K562 (cell line): Measurements from ENCODE around the gene LIN28A. TPM values are rescaled to one million over a fixed set of nuclear protein-coding genes. Genes with fewer than 3 reads are reported as not detected.
A peak's percentile ranks its signal among the peaks of the same experiment; 100 is the strongest.

Source experiments
- ATAC-seq: fragments of 200-7000 bp; cut with Tn5 transposase; 3 replicates; pipeline ENCODE4 v1.9.1; 2020; ENCODE audit warnings: moderate library complexity
- BruUV-seq: library from RNA; stranded (reverse); fragments of 400-500 nt; replicated peaks from 2 replicates; lab custom pipeline; 2021; lab: Mats Ljungman, UMichigan
- CTCF ChIA-PET: fragments of 300-600 bp; formaldehyde crosslinking; extraction: SDS; loops from one replicate; lab custom pipeline; 2021; ENCODE audit warnings: low intra/inter-chr PET ratio; lab: Yijun Ruan, JAX
- POLR2A ChIA-PET: fragments of 300-600, 350-650 bp; sonication (Branson Sonifier 250); formaldehyde crosslinking; extraction: SDS; loops from one replicate; lab custom pipeline; 2021; ENCODE audit warnings: antibody characterized with exemption, inconsistent platforms; lab: Yijun Ruan, JAX
- DNase-seq, 4 experiments: peaks; one replicate each; pipeline versions ENCODE4 v3.0.0 to v3.0.0-alpha.2; 2011 to 2018; ENCODE audit warnings: low spot score in 3 of 4, mixed read lengths in 3 of 4; ENCODE audit errors: extremely low read depth in 1 of 4
- FAIRE-seq: peaks from 2 replicates; lab custom pipeline; 2011; peaks lifted over from hg19 to GRCh38; lab: Jason Lieb, UNC
- H2AFZ ChIP-seq: 2 replicates; pipeline ENCODE4 v1.6.0; 2011; ENCODE audit warnings: low read depth, low read length, control low read depth, inconsistent platforms
- H3K27ac ChIP-seq: fragments of 200-600 bp; 3 replicates; pipeline ENCODE4 v1.8.0; 2011; ENCODE audit warnings: low read depth, mild to moderate bottlenecking, control low read depth, inconsistent platforms, low read length, moderate library complexity, mixed read lengths; ENCODE audit errors: extremely low read depth
- H3K27me3 ChIP-seq, 2 experiments: fragments of 300-600 bp in 1 of 2; 2 replicates in 1 of 2; 3 replicates in 1 of 2; pipeline versions ENCODE4 v1.6.0 to v1.8.0; 2011; ENCODE audit warnings: inconsistent platforms in 2 of 2, low read length in 2 of 2, mild to moderate bottlenecking in 1 of 2, mixed read lengths in 1 of 2, moderate library complexity in 1 of 2; ENCODE audit not compliant: control insufficient read depth in 2 of 2, insufficient read depth in 2 of 2
- H3K36me3 ChIP-seq: fragments of 300-600 bp; 3 replicates; pipeline ENCODE4 v1.8.0; 2011; ENCODE audit warnings: mild to moderate bottlenecking, low read length, inconsistent platforms; ENCODE audit not compliant: control insufficient read depth, insufficient read depth
- H3K4me1 ChIP-seq, 2 experiments: fragments of 200-600 bp in 1 of 2; replicated peaks in 1 of 2; 2 replicates in 1 of 2; 3 replicates in 1 of 2; pipeline versions ENCODE4 v1.5.1 to v1.8.0; 2011; ENCODE audit warnings: inconsistent platforms in 2 of 2, low read length in 2 of 2, mild to moderate bottlenecking in 1 of 2, mixed read lengths in 1 of 2, moderate library complexity in 1 of 2; ENCODE audit not compliant: control insufficient read depth in 2 of 2, insufficient read depth in 2 of 2
- H3K4me2 ChIP-seq: 2 replicates; pipeline ENCODE4 v1.6.1; 2011; ENCODE audit warnings: low read length, control low read depth, inconsistent platforms, mixed read lengths; ENCODE audit not compliant: insufficient read depth
- H3K4me3 ChIP-seq: fragments of 200-600 bp; sonication (generic), shearing (Covaris generic); 2 replicates; pipeline ENCODE4 v1.5.1; 2016; ENCODE audit warnings: control low read depth, inconsistent platforms
- H3K79me2 ChIP-seq: fragments of 200-600 bp; 3 replicates; pipeline ENCODE4 v1.8.0; 2011; ENCODE audit warnings: low read length, inconsistent platforms; ENCODE audit not compliant: control insufficient read depth, insufficient read depth
- H3K9ac ChIP-seq, 2 experiments: 2 replicates each; pipeline versions ENCODE4 v1.6.0 to v1.6.1; 2011; ENCODE audit warnings: low read depth in 2 of 2, low read length in 2 of 2, control low read depth in 1 of 2, inconsistent platforms in 1 of 2, mild to moderate bottlenecking in 1 of 2, mixed read lengths in 1 of 2; ENCODE audit not compliant: insufficient read depth in 1 of 2
- H3K9me1 ChIP-seq: one replicate; pipeline ENCODE4 v1.6.0; 2011; ENCODE audit warnings: inconsistent platforms, mild to moderate bottlenecking, low read length, moderate library complexity; ENCODE audit not compliant: control insufficient read depth, insufficient read depth
- H3K9me3 ChIP-seq: replicated peaks from 2 replicates; pipeline ENCODE4 v1.5.1; 2011; ENCODE audit warnings: low read depth, low read length, inconsistent platforms; ENCODE audit not compliant: control insufficient read depth, insufficient read depth
- H4K20me1 ChIP-seq: replicated peaks from 2 replicates; pipeline ENCODE4 v1.6.1; 2011; ENCODE audit warnings: low read length, inconsistent platforms, mixed read lengths; ENCODE audit not compliant: control insufficient read depth, insufficient read depth
- CREB3 ChIP-seq: fragments of 450-650 bp; conservative IDR thresholded peaks from 2 replicates; pipeline ENCODE4 v1.6.1; 2016; ENCODE audit warnings: missing genetic modification characterization, low read depth, mild to moderate bottlenecking, missing compliant biosample characterization, moderate library complexity
- DEAF1 ChIP-seq: fragments of 450-650 bp; formaldehyde crosslinking; IDR thresholded peaks from 2 replicates; pipeline ENCODE4 v1.4.0; 2020; ENCODE audit warnings: mild to moderate bottlenecking, moderate library complexity
- ETS1 ChIP-seq: conservative IDR thresholded peaks from 2 replicates; pipeline ENCODE4 v1.6.1; 2011; ENCODE audit warnings: low read depth, mild to moderate bottlenecking, low read length; ENCODE audit not compliant: control insufficient read depth
- FOXA3 ChIP-seq, 2 experiments: fragments of 450-650 bp in 1 of 2; sonication (generic) in 1 of 2; formaldehyde crosslinking; IDR thresholded peaks in 1 of 2; conservative IDR thresholded peaks in 1 of 2; 2 replicates each; pipeline versions ENCODE4 v1.4.0 to v1.8.0; 2020 to 2022; ENCODE audit warnings: mild to moderate bottlenecking in 2 of 2, missing genetic modification reagents in 1 of 2
- NR3C1 ChIP-seq: sonication (generic); formaldehyde crosslinking; IDR thresholded peaks from 2 replicates; pipeline ENCODE4 v1.8.1; 2022; ENCODE audit warnings: missing genetic modification reagents
- ZNF436 ChIP-seq: fragments of 250-450, 450-650 bp; sonication (Bioruptor Pico); formaldehyde crosslinking; IDR thresholded peaks from 2 replicates; pipeline ENCODE4 v1.7.0; 2020; ENCODE audit warnings: mild to moderate bottlenecking
- WGBS: fragments of 100-300 bp; shearing (Covaris generic); methylation state at CpG from one replicate; pipeline ENCODE4 v1.1.6; 2016; ENCODE audit warnings: low coverage, mixed read lengths; ENCODE audit not compliant: insufficient coverage; ENCODE audit errors: missing lambda C conversion rate; 5-methylcytosine and 5-hydroxymethylcytosine counted together
- in situ Hi-C: fragments of 300-500 bp; cut with MboI; formaldehyde crosslinking; loops from 4 replicates; pipeline ENCODE4 v1.15.0; 2018; ENCODE audit warnings: inconsistent platforms, mixed read lengths
- intact Hi-C: fragments of 100-400 bp; cut with micrococcal nuclease; formaldehyde crosslinking; loops from 2 replicates; pipeline ENCODE4 v1.14.2; 2022
- polyA plus RNA-seq, 8 experiments: library from polyadenylated mRNA; depleted of rRNA in 4 of 8; stranded (reverse) in 5 of 8; unstranded in 3 of 8; fragments of >200 nt; fragmentation: Nextera tagmentation in 2 of 8; fragmentation: Illumina TruSeq in 1 of 8; extraction: Ambion mirVana in 2 of 8; extraction: Trizol in 1 of 8; gene quantifications; 2 replicates each; pipeline versions ENCODE4 v1.2.1 to v1.2.3, GENCODE V29; 2011 to 2014; ENCODE audit warnings: inconsistent platforms in 1 of 8, missing spikeins in 1 of 8
- total RNA-seq, 7 experiments: library from RNA; depleted of rRNA in 6 of 7; stranded (reverse); fragments of >200 nt in 6 of 7; fragmentation: Illumina TruSeq in 2 of 7; extraction: Trizol in 2 of 7; gene quantifications; 2 replicates each; pipeline versions ENCODE4 v1.2.1 to v1.2.3, GENCODE V29; 2011 to 2021; ENCODE audit warnings: low replicate concordance in 1 of 7
- TF ChIP-seq, protein P1 (sequence below), 2 experiments: fragments of 450-650 bp; IDR thresholded peaks; 2 replicates each; pipeline ENCODE4 v1.6.1; 2016; ENCODE audit warnings: mild to moderate bottlenecking in 2 of 2, borderline replicate concordance in 1 of 2, low read depth in 1 of 2, moderate library complexity in 1 of 2

Gene LIN28A
- total and polyA plus RNA-seq, 9 of the 15 experiments (the other 6 are each of a cell fraction or from before 2014, with no cell fraction given), result 0.80 to 5.4 (median 3.9) TPM

- POLR2A ChIA-PET, result interaction anchor here (0.6 to 1.5 kb wide), 3 partner anchors 13 to 568 kb away, joined by 3 to 5 read pairs (median 3); no protein-coding TSS in a partner anchor
- BruUV-seq, result no TSS peak
- WGBS, result 77% methylated on average over 6 of the region's 6 CpGs
- Histone ChIP-seq H4K20me1 (no peaks in the 10 kb centered on the region), H3K4me3 (no peak overlapping the region), H3K27ac (peak overlapping the region; percentile 31; the same call in 1 of the 3 replicates), H3K79me2 (no peaks in the 10 kb centered on the region), H3K4me1 (peaks cover 25 to 41% of the 10 kb centered on the region in 2 experiments), H3K9me1 (no peaks in the 10 kb centered on the region), H3K9ac (peak overlapping the region in 1 of 2 experiments; percentile 1; a peak in 1 of 4 replicates), H3K36me3 (no peaks in the 10 kb centered on the region), H3K4me2 (no peak overlapping the region), H3K27me3 (no peaks in the 10 kb centered on the region), H2AFZ (peak overlapping the region; percentile 86), H3K9me3 (peaks cover 4% of the 10 kb centered on the region; the same call in 1 of the 2 replicates)
- FAIRE-seq (no peak), ATAC-seq (no peak), DNase-seq (no peak)
- in situ Hi-C loops (no loop called here), intact Hi-C loops (no loop called here)
- CTCF ChIA-PET, result no interaction called here
- TF ChIP-seq, protein P1, sequence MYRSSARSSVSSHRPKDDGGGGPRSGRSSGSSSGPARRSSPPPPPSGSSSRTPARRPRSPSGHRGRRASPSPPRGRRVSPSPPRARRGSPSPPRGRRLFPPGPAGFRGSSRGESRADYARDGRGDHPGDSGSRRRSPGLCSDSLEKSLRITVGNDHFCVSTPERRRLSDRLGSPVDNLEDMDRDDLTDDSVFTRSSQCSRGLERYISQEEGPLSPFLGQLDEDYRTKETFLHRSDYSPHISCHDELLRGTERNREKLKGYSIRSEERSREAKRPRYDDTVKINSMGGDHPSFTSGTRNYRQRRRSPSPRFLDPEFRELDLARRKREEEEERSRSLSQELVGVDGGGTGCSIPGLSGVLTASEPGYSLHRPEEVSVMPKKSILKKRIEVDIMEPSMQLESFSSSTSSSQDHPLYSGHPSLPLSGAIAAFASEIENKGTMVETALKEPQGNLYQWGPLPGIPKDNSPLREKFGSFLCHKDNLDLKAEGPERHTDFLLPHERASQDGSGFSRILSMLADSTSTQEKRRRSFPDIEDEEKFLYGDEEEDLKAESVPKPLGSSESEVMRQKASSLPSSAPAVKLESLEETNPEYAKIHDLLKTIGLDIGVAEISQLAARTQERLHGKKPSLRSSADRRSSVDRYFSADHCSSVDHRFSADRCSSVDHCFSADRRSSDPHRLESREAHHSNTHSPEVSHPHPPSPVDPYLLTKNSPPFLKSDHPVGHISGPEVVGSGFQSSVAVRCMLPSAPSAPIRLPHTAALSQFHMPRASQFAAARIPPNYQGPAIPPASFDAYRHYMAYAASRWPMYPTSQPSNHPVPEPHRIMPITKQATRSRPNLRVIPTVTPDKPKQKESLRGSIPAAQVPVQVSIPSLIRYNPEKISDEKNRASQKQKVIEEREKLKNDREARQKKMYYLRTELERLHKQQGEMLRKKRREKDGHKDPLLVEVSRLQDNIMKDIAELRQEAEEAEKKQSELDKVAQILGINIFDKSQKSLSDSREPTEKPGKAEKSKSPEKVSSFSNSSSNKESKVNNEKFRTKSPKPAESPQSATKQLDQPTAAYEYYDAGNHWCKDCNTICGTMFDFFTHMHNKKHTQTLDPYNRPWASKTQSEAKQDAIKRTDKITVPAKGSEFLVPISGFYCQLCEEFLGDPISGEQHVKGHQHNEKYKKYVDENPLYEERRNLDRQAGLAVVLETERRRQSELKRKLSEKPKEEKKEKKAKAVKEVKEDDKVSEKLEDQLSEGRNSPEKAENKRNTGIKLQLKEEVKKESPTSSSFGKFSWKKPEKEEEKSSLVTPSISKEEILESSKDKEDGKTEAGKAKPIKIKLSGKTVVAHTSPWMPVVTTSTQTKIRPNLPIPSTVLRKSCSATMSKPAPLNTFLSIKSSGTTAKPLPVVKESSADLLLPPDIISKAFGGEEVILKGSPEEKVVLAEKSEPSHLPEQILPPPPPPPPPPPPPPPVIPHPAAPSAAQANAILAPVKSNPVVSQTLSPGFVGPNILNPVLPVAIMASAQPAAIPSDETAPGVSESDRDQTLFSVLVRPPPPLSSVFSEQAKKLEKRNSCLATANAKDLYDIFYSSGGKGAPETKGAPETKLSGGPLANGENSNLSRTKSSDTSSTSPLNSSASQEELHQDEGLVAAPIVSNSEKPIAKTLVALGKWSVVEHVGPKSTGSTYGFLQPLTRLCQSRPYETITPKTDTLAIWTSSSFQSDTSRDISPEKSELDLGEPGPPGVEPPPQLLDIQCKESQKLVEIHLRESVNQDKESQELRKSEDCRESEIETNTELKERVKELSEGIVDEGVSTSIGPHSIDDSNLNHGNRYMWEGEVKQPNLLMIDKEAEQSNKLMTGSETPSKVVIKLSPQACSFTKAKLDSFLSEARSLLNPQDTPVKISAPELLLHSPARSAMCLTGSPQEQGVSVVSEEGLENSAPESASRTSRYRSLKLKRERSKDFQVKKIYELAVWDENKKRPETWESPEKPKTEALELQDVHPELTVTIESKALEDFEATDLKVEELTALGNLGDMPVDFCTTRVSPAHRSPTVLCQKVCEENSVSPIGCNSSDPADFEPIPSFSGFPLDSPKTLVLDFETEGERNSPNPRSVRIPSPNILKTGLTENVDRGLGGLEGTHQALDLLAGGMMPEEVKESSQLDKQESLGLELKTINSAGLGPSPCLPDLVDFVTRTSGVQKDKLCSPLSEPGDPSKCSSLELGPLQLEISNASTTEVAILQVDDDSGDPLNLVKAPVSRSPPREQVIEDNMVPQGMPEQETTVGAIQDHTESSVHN (IDR thresholded peaks at IDR 0.05; ENCODE audit: borderline replicate concordance in 1 of 2, low read depth in 1 of 2), result no peak
- TF ChIP-seq CREB3 (tag), result no peak
- no peak for TF ChIP-seq ZNF436 (CRISPR knock-in tag)
- no peak for TF ChIP-seq FOXA3 (CRISPR knock-in tag; conservative IDR thresholded peaks at IDR 0.05 in 1 of 2, IDR thresholded peaks at IDR 0.05 in 1 of 2)
- TF ChIP-seq NR3C1 (CRISPR knock-in tag), result no peak
- no peak for TF ChIP-seq ETS1
- TF ChIP-seq DEAF1 (CRISPR knock-in tag), result no peak
Measured at GRCh38 chr1:26375081-26375480, 35.5 kb upstream of the LIN28A start.
